Myocyte (in vitro differentiated cells): ENCODE results near the gene CD300LD. TPM values are rescaled to one million over a fixed set of nuclear protein-coding genes. Genes with fewer than 3 reads are reported as not detected.

ENCODE experiments used
- DNase-seq: peaks from one replicate; pipeline ENCODE4 v3.0.0-alpha.2; 2012; ENCODE audit warnings: low read depth
- total RNA-seq: library from RNA; depleted of rRNA; stranded (reverse); fragments of >200 nt; gene quantifications from 2 replicates; pipeline ENCODE4 v1.2.3, GENCODE V29; 2014

CD300LD gene
- total RNA-seq, 1 donor from 2014 or later, result not detected

DNA sequence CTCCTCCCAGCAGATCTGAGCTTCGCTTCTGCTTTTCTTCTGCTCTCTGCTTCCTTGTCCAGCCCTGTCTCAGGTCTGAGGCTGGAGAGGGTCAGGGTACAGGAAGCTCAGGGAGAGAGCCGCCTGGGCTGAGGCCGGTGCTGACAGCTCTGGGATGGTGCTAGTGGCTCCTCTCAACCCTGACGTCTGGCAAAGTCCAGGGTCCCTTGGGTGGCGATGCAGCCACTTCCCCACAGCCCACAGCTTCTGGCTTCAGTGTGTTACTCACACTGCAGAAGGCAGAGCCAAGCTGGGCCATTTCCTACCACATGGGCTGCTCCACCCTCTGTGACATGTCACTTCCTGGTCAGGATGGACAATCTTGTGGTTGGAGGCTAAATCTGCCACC, 46.2 kb downstream of the CD300LD start, which contains the start of gene CD300C:
Gene CD300C (minus strand): TSS at position 273 of the 388 bp plus-strand sequence. CDS start 333 bp downstream, outside the sequence.
- DNase-seq, result no peak

DNA sequence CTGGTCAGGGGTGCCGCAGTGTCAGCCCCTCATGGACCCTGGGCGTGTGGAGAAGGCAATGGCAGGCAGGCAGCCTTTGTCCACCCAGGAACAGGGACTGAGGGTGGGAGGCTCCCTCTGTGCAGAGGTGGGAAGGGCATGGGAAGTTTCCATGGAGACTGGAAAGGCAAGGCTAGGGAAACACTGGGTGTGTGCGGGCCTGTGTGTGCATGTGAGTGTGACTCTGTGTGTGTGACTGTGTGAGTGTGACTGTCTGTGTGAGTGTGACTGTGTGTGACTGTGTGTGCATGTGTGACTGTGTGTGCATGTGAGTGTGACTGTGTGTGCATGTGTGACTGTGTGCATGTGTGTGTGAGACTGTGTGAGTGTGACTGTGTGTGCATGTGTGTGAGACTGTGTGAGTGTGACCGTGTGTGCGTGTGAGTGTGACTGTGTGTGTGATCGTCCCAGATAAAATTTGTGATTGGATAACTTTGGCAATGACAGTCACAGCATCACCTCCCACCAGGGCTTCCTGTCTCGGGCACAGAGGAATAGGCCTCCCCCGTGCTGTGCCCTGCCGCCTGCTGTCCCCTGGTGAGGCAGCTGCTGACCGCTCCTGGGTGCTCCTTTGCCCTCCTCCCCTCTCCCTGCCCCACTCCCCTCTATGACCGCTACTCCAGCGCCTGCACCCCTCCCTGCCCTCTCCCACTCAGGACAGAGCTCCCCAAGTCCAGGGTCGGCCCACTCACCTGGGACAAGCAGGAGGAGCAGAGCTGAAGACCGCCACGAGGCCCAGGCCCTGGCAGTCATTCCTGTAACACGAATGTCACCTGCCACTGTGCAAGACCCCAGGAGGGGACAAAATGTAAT, 46.9 kb downstream of the CD300LD start:
- no peak for DNase-seq

DNA sequence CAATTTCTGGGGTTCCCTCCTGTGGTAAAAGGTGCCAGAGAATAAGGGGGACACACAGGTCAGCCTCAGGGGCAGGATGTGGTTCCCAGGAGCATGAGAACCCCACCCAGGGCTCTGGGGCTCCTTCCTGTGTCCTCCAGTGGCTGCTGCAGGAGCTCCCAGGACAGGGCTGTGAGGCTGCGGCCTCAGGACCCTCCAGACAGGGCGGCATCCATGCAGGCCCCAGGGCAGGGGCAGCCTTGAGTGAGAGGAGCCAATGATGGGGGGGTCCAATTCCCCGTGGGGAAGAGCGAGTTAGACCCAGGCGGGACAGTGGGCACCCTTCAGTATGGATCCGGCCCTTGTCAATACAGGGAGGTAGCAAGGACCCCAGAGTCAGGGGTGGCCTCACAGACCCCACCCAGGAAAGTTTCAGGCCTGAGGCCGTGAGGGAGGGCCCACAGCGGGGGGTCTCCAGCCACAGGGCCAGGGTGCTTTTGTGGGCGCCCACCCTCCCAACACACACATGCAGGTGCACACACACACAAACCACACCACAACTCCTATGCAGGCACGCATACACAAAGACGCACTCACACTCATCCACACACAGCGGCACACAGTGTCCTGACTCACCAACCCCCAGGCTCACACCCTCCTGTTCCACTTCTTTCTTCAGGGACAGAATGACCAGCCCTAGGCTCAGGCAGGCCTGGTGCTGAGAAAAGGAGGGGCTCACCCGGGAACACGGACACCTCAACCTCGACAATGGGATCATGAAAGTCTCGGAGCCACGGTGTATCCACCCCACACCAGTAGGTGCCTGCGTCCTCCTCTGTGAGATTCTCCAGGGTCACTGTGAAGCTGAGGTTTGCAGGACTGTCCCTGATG, 48.0 kb downstream of the CD300LD start:
- no peak for DNase-seq

- no peak for DNase-seq
Measured at GRCh38 chr17:74543406-74543805, 48.7 kb downstream of the CD300LD start.

DNA sequence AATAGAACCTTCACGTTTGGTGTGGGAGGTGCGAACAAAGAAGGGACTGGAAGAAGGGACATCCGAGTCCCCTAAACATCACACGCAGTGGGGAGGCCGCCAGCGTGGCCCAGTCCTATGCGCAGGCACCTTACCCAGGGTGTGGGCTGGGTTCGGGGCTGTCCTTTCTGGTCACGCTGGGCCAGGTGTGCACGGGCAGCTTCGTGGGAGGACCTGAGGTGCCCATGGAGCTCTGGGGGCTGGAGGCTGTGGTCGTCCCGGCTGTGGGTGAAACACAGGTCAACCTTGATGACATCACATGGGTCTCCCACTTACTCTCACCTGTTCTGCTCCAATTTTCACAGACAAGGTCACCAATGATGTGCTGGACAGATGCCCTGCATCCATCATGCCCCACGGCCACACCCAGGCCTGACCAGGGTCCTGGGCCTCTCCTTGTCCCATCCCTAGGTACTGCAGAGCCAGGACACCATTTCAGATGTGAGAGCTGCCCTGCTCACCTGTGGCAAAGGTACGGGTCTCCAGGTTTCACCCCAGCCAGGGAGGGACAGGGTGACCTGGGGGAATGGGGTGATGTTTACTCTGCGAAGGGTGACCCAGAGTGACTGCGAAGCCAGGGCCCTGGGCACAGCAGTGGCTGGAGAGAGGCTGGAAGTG, 49.2 kb downstream of the CD300LD start:
- DNase-seq, result no peak

- DNase-seq, result no peak
Measured at GRCh38 chr17:74542166-74542565, 49.9 kb downstream of the CD300LD start.

GRCh38 chr17:74541176-74542111, 50.6 kb downstream of the CD300LD start:
- no peak for DNase-seq

GRCh38 chr17:74539281-74539820, 52.7 kb downstream of the CD300LD start:
- no peak for DNase-seq

GRCh38 chr17:74536890-74537289, 55.2 kb downstream of the CD300LD start:
- no peak for DNase-seq

DNA sequence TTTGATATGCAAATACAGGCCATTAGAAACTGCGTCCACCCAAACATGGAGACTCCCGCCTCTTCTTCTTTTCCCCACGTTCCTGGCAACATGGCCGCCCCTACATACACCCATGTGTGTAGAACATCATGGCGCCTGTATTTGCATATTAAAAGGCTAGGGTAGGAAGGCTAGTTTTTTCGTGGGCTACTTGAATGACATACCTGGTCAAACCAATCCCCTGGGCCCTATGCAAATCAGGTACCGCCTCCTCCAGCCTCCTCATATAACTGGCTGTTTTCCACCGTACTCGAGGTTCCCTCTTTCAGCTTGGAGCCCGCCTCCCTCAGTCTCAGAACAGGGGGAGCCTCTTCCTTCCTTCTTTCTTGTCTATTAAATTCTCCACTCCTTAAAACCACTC, 60.0 kb downstream of the CD300LD start:
- DNase-seq, result no peak

DNA sequence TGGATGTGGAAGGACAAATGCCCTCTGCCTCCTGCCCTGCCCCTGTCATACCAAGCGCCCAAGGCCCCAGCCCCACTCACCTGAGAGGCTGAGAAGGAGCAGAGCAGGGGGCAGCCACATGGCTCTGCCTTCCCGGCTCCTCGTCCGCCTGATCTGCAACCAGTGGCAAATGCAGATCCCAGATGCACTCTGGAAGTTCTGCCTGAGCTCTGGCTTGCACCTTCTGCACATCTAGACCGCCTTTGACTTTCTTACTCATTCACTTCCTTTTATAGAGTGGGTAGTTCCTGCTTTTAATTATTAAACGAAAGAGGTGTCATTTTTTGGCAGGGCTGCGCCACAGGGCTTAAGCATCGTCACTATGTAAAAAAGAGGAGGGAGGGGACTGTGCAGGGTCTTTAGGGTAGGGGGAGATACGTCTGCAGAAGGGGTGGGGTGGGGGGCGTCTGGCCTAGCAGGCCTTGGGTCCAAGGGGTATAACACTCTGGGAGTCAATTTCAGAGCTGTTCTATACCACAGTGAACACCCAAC, 60.8 kb downstream of the CD300LD start, which contains the start of gene CD300LB:
Gene CD300LB (minus strand): TSS at position 245 of the 531 bp plus-strand sequence. CDS start 125 bp downstream, at position 120.
- no peak for DNase-seq

DNA sequence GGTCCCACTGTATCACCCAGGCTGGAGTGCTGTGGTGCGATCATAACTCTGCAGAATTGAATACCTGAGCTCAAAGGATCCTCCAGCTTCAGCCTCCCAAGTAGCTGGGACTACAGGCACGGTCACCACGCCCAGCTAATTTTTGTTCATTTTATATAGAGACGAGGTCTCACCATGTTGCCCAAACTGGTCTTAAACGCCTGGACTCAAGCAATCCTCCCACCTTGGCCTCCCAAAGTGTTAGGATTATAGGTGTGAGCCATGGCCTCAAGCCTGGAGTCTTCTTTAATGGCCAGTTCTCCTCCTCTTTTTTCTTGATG, 61.3 kb downstream of the CD300LD start:
- no peak for DNase-seq

Other genes starting within 250 kb of the CD300LD start
- gene BTBD17, start 230.4 kb downstream of the CD300LD start, total RNA-seq, result not detected in 2 replicates
- gene GPR142, start 224.8 kb downstream of the CD300LD start, total RNA-seq, result not detected in 2 replicates
- gene GPRC5C, start 160.2 kb downstream of the CD300LD start, total RNA-seq, result 0.52 TPM in 1 of 2 replicates, not detected in the other
- not detected in 2 replicates for gene CD300A, start 125.6 kb downstream of the CD300LD start, total RNA-seq
- gene CD300LB, start 60.8 kb downstream of the CD300LD start, total RNA-seq, result not detected in 2 replicates
- not detected in 2 replicates for gene CD300C, start 46.2 kb downstream of the CD300LD start, total RNA-seq
- not detected in 2 replicates for gene CD300H, start 24.8 kb downstream of the CD300LD start, total RNA-seq
- not detected in 2 replicates for gene CD300E, start 31.5 kb upstream of the CD300LD start, total RNA-seq
- 0.26 TPM in 1 of 2 replicates, not detected in the other for gene CD300LF, start 120.6 kb upstream of the CD300LD start, total RNA-seq
- gene RAB37, start 145.0 kb upstream of the CD300LD start, total RNA-seq, result 0.57 TPM in 1 of 2 replicates, not detected in the other
- gene NHERF1, start 156.3 kb upstream of the CD300LD start, total RNA-seq, result 54.0 and 63.8 TPM in 2 replicates
- 47.7 and 50.4 TPM in 2 replicates for gene NAT9, start 184.1 kb upstream of the CD300LD start, total RNA-seq